Skin epidermis (tissue), 12 donors: ENCODE measurements around the gene FGF10.

Experiments used
- H3K27ac ChIP-seq, 21 experiments: fragments of 200-600 bp; sonication (generic) in 11 of 21; one replicate each; pipeline ENCODE4 v1.5.0; 2020; ENCODE audit warnings: mild to moderate bottlenecking in 3 of 21, inconsistent platforms in 2 of 21, moderate library complexity in 2 of 21
- H3K4me3 ChIP-seq, 7 experiments: fragments of 200-600 bp; sonication (generic) in 2 of 7; one replicate each; pipeline ENCODE4 v1.5.0; 2020; ENCODE audit warnings: inconsistent platforms in 2 of 7, mild to moderate bottlenecking in 2 of 7, moderate library complexity in 1 of 7

Gene FGF10

DNA sequence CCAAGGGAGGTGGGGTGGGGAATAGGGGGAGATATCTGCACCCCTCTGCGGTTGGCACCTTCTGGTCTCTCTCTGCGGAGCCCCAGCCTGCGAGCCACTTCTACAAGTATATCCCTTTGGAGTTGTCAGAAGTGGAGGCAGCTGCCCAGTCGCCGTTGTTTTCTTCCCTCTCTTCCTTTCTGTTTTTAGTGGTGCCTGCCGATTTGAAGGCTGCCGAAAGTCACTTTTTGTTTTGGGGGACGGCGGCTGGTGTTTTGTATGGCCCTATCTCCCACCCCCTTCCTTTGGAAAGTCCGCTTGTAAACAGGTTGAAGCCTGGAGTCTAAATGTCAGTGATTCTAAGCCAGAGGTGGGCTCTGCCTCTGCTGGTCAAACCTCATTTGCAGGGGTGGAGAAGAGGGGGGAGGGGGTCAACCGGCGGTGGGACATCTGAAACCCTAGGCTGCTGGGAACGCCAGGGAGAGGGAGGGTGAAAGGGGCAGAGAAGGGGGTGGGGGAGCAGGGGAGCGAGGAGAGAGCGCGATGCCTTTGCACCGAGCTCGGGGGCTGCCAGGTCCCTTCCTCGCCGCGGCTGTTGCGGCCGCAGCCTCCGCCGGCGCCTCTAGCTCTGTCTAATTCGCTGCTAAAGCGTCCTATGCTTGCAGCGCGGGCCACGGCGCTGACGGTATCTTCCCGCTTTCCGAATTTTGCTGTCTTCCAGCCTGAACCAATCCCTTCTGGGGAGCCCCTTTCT, at the start of gene FGF10:
TSS of gene FGF10 (minus strand) at position 331 of the 733 bp plus-strand sequence. CDS start 738 bp downstream, outside the sequence.
- Histone ChIP-seq H3K4me3 (peak within 1 kb of the TSS; percentile 2 to 40 (median 27)), H3K27ac (peak within 1 kb of the TSS in 8 of 21 experiments; percentile 0 to 60 (median 11))

DNA sequence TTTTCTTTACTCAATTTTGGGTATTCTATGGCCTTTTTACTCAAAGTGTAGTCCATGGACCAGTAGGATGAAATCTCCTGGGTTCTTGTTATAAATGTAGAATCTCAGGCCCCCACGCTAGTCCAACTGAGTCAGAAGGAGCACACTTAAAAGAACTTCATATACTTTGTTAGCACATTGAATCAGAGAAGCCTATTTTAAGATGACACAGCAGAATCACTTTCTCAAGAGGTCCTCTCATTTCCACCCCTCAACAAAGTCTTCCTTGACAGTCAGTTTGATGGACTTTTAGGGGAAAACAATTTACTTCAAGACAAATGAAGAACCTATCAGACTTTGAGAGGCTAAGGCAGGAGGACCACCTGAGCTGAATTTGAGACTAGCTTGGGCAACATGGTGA, 37.7 kb upstream of the FGF10 start:
- no peak overlapping the region for H3K27ac ChIP-seq
- no peak overlapping the region for H3K4me3 ChIP-seq

DNA sequence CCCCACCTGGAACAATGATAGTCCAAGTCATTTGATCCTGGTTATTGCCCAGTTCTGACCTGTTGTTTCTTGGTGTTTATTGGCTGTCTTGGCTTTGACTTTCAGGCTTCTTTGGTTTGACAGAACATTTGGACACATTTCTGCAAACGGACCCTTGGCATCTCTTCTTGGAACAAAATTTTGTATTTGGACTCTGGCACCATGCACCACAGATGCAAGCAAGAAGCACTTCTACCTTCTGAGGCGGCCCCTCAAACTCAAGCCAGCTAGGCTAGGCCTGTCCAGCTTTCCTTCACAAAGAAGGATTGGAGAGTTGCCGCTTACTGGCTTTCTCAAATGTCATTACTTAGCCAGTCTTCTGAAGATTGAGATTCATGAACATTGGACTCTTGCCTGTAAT, 23.1 kb upstream of the FGF10 start:
- no peak overlapping the region for H3K27ac ChIP-seq
- H3K4me3 ChIP-seq = no peak overlapping the region

GRCh38 chr5:44402084-44402483, 12.9 kb upstream of the FGF10 start:
- Histone ChIP-seq H3K27ac (no peak overlapping the region), H3K4me3 (no peak overlapping the region)

GRCh38 chr5:44401611-44402010, 12.4 kb upstream of the FGF10 start:
- no peak overlapping the region for H3K27ac ChIP-seq
- no peak overlapping the region for H3K4me3 ChIP-seq

DNA sequence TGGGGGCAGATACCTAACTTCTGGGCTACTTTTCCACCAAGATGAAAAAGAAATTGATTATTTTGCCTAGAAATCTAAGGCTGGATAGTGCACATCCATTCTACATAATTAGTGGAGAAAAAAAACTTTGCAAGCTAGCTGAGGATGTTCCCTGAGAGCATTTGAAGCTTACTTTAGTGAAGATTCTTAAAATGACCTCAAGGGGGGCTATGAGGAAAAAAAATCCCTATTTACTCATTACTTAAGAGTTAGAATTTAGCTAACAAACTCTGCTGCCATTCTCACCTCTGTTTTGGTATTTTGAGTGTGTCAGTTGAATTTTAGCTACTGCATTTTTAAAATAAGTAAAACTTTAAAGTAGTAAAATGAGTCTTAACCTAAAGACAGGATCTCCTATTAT, 9.2 kb upstream of the FGF10 start:
- H3K4me3 ChIP-seq = no peak overlapping the region
- no peak overlapping the region for H3K27ac ChIP-seq

- Histone ChIP-seq H3K27ac (no peak overlapping the region), H3K4me3 (no peak overlapping the region)
Observed at GRCh38 chr5:44396312-44396711, 7.1 kb upstream of the FGF10 start.

DNA sequence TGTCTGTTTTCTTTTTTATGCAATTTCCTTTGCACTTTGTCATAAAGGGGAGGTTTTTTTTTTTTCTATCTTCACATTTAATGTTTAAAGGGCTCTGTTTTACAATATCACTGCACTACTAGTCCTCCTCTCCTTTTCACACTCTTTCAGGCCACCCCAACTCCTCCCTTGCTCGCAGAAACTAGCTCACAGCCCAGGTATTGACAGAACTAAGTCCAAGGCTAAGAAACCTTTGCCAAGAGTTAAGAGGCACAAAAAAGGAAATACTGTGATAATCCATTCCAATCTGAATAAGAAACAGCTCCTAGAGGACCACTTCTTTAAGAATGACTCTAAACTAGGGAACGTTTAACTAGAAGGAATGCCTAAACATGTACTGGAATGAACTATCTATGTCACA, 1.1 kb upstream of the FGF10 start:
- no peak overlapping the region for H3K27ac ChIP-seq
- no peak overlapping the region for H3K4me3 ChIP-seq

GRCh38 chr5:44389823-44390143, 563 bp upstream of the FGF10 start:
- Histone ChIP-seq H3K4me3 (peak overlapping the region in 4 of 7 experiments; percentile 27 to 40 (median 33)), H3K27ac (peak overlapping the region in 4 of 21 experiments; percentile 5 to 60 (median 26))

DNA sequence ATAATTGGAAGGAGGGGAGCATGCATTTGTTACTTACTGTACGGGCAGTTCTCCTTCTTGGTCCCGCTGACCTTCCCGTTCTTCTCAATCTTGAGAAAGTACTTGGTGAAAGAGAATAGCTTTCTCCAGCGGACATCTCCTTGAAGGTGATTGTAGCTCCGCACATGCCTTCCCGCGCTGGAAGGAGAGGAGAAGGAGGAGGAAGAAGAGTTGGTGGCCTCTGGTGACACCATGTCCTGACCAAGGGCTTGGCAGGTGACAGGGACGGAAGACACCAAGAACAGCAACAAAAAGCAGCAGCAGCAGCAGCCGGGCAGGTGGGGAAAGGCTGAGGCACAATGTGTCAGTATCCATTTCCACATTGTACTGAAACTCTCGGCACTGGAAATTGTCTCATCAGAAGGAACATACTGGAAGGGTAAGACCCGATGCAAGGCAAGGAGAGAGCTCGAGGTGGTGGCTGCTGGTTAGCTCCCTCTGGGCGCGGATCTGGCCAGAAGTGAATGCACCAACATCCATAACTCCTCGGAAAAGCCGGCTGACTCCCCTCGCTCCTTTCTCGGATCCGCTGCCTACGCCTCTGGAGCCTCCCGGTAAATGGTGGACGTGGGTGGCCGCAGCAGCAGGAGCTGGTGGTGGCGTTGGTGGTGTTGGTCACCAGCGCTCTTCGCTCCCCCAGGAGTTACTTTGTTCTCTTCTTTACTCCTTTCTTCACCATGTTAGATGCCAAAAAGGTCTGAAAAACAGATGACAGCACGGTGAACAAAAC, 715 bp downstream of the FGF10 start:
- peak overlapping the region in 6 of 21 experiments; percentile 0 to 60 (median 15) for H3K27ac ChIP-seq

GRCh38 chr5:44387921-44388320, 1.3 kb downstream of the FGF10 start:
- H3K4me3 ChIP-seq = peak overlapping the region in 3 of 7 experiments; percentile 32 to 40 (median 34)
- peak overlapping the region in 1 of 21 experiments; percentile 11 for H3K27ac ChIP-seq

More for the DNA sequence above, 715 bp downstream of the FGF10 start:
- peak overlapping the region; percentile 2 to 40 (median 27) for H3K4me3 ChIP-seq

- Histone ChIP-seq H3K27ac (no peak overlapping the region), H3K4me3 (peak overlapping the region in 3 of 7 experiments; percentile 32 to 40 (median 34))
Observed at GRCh38 chr5:44387406-44387805, 1.8 kb downstream of the FGF10 start.

DNA sequence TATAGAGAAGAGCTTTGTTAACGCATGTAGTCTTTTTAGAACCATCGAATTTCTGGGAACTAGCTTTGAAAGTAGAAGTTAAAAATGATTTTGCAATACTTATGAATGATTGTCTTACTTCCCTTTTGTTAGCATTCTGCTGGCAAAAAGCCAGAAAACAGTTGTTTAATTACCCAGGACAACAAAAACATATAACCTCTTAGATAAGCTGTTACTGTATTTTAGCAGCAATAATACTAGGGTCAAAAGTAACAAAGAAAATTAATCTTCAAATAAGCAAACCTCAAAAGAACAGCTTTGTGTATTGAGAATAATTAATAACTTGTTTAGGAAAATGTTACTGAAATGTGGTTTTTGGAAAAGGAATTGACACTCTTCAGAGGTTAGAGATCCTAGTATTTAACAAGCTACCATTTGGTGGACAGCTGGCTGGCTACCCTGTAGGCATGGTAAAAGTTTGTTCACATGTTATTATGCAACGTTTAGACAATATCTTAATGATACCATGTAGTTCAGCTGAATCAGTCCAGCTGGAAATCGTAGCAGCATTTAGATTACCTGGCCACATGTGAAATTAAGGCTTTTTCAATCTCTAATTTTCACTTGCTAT, 3.8 kb downstream of the FGF10 start:
- Histone ChIP-seq H3K27ac (no peak overlapping the region), H3K4me3 (no peak overlapping the region)

DNA sequence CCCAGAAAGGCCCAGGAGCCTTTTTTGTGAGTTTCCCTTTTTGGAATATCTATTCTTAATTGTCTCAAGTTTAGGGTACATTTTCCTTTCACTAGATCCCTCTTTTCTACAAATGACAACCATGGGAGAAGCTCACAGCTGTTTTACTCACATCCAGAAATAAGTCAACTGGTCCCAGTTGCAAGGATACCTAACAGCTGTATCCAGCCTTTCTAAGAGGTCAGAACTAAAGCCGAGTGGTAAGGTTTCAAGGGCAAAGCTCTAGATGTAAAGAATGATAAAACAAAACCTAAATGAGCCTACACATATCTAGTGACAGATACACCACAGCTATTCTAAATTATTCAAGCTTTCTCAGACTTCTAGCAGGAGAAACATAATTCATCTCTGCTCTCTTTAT, 4.4 kb downstream of the FGF10 start:
- Histone ChIP-seq H3K27ac (no peak overlapping the region), H3K4me3 (no peak overlapping the region)

DNA sequence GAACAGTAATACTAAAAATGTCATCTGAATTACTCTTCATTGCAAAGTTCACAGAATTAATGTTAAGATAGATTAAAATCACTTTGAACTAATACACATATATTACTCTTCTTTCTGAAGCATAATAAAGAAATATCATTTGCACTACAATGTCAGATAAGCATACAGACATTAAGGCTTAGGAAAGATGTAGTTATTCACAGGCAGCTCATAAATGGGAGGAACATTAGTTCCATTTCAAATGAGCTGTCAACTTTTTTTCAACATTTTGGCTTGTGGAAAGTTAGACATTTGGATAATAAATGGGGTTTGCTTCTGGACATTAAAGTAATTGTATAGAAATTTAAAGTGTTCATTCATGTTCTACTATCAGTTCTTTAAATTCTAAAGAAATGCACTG, 6.3 kb downstream of the FGF10 start:
- no peak overlapping the region for H3K4me3 ChIP-seq
- H3K27ac ChIP-seq = no peak overlapping the region

DNA sequence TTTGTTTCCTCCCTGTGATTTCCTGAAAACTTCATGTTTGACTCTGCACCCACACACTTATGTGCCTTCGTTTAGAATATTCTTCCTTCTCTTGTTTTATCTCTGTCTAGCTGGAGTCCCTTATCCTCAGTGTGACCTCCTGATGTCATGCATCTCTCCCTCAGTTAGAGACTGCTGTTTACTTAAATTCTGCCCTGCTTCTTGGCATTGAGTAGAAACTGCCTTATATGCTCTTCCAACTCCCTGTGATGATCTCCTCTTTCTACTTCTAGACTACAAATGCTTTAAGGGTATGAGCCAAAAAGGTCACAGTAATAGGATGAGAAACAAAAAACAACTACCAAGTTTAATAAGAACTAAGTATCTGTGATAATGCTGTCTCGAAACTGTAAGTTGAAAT, 12.2 kb downstream of the FGF10 start:
- no peak overlapping the region for H3K27ac ChIP-seq
- no peak overlapping the region for H3K4me3 ChIP-seq

DNA sequence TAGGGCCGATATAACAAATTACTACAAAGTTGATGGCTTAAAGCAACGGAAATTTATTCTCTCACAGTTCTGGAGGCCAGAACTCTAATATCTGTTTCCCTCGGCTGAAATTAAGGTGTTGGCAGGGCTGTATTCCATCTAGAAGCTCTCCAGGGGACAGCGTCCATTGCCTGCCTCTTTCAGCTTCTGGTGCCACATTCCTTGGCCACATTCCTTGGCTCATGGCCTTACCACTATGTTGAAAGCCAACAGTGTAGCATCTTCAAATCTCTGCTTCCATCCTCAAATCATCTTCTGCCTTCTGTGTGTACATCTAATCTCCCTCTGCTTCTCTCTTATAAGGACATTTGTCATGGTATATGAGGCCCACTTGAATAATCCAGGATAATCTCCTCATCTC, 17.2 kb downstream of the FGF10 start:
- no peak overlapping the region for H3K27ac ChIP-seq

DNA sequence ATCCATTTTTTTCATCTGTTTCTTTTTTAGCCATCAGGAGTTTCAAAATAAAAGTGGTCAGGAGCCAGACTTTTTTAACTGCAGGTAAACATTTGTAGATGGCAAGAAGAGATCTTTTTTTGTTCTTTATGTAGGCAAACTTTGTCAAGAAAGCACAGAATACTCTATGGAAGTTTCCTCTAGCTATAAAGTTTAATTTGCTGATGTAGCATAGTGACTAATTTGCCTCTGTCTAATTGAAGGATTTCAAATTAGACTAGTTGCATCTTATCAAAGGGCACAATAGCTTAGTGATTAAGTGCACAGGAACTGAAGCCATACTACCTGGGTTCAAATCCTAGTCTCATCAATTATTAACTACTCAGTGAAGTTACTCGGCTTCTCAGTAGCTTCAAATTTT, 22.0 kb downstream of the FGF10 start:
- Histone ChIP-seq H3K27ac (no peak overlapping the region), H3K4me3 (no peak overlapping the region)

More for the DNA sequence above, 17.2 kb downstream of the FGF10 start:
- no peak overlapping the region for H3K4me3 ChIP-seq

GRCh38 chr5:44365345-44365744, 23.9 kb downstream of the FGF10 start:
- H3K4me3 ChIP-seq = no peak overlapping the region
- no peak overlapping the region for H3K27ac ChIP-seq

- H3K27ac ChIP-seq = no peak overlapping the region
- H3K4me3 ChIP-seq = no peak overlapping the region
Observed at GRCh38 chr5:44364097-44364496, 25.1 kb downstream of the FGF10 start.
